B cell (primary cell): Measurements from ENCODE around the gene BRD1. TPM values are rescaled to one million over a fixed set of nuclear protein-coding genes. Genes with fewer than 3 reads are reported as not detected.

Experiments used
- ATAC-seq: fragments of 200-7000 bp; cut with Tn5 transposase; one replicate; pipeline ENCODE4 v1.10.0; 2021; ENCODE audit warnings: low read depth, mild to moderate bottlenecking, moderate number of reproducible peaks, moderate library complexity
- CTCF ChIA-PET: fragments of 350-600 bp; sonication (Branson Sonifier 250); formaldehyde crosslinking; loops from one replicate; lab custom pipeline; 2021; ENCODE audit warnings: antibody characterized with exemption, inconsistent platforms; lab: Charles Lee
- POLR2A ChIA-PET: fragments of 350-600 bp; sonication (Branson Sonifier 250); formaldehyde crosslinking; loops from one replicate; lab custom pipeline; 2021; ENCODE audit warnings: antibody characterized with exemption; lab: Charles Lee
- DNase-seq: peaks from one replicate; pipeline ENCODE4 v3.0.0; 2013
- H2AFZ ChIP-seq: 2 replicates; pipeline ENCODE4 v1.6.1; 2012; ENCODE audit warnings: mild to moderate bottlenecking, low read depth, low read length; ENCODE audit not compliant: insufficient read depth, poor library complexity, severe bottlenecking
- H3K27ac ChIP-seq, 2 donors: 1 replicate in 1 of 2; 2 replicates in 1 of 2; pipeline ENCODE4 v1.5.1; 2012 to 2013; ENCODE audit warnings: low read length in 2 of 2, mild to moderate bottlenecking in 2 of 2, moderate library complexity in 1 of 2
- H3K27me3 ChIP-seq, 4 experiments: fragments of 200-600 bp in 1 of 4; sonication (generic) in 1 of 4; replicated peaks in 1 of 4; 1 replicate in 2 of 4; 2 replicates in 2 of 4; pipeline versions ENCODE4 v1.6.1 to v1.7.0; 2013 to 2016; ENCODE audit warnings: low read length in 3 of 4, mild to moderate bottlenecking in 2 of 4, mixed read lengths in 1 of 4, moderate library complexity in 1 of 4; ENCODE audit not compliant: insufficient read depth in 4 of 4, control insufficient read depth in 3 of 4; ENCODE audit errors: control extremely low read depth in 1 of 4
- H3K36me3 ChIP-seq, 2 experiments: replicated peaks in 1 of 2; 1 replicate in 1 of 2; 2 replicates in 1 of 2; pipeline versions ENCODE4 v1.6.1 to v1.7.1; 2013; ENCODE audit warnings: low read length in 1 of 2; ENCODE audit not compliant: insufficient read depth in 2 of 2, control insufficient read depth in 1 of 2; ENCODE audit errors: control extremely low read depth in 1 of 2, extremely low read depth in 1 of 2
- H3K4me1 ChIP-seq, 2 donors: fragments of 200-600 bp in 1 of 2; sonication (generic) in 1 of 2; 1 replicate in 1 of 2; 2 replicates in 1 of 2; pipeline versions ENCODE4 v1.5.1 to v1.6.1; 2013 to 2017; ENCODE audit warnings: low read length in 2 of 2; ENCODE audit not compliant: control insufficient read depth in 2 of 2, insufficient read depth in 2 of 2
- H3K4me2 ChIP-seq: replicated peaks from 2 replicates; pipeline ENCODE3; 2012; ENCODE audit warnings: mild to moderate bottlenecking, low read depth, low read length; ENCODE audit not compliant: poor library complexity, severe bottlenecking
- H3K4me3 ChIP-seq, 5 experiments: fragments of 200-600 bp in 1 of 5; sonication (generic) in 1 of 5; 1 replicate in 3 of 5; 2 replicates in 2 of 5; pipeline versions ENCODE4 v1.5.1 to v1.7.0; 2011 to 2016; ENCODE audit warnings: low read length in 4 of 5, mild to moderate bottlenecking in 4 of 5, low read depth in 2 of 5, control low read depth in 1 of 5, moderate library complexity in 1 of 5; ENCODE audit not compliant: insufficient read depth in 1 of 5; ENCODE audit errors: control extremely low read depth in 1 of 5, extremely low read depth in 1 of 5
- H3K79me2 ChIP-seq: fragments of 200-600 bp; sonication (generic); one replicate; pipeline ENCODE4 v1.6.0; 2016; ENCODE audit warnings: low read length; ENCODE audit not compliant: control insufficient read depth, insufficient read depth
- H3K9ac ChIP-seq: fragments of 200-600 bp; sonication (generic); 2 replicates; pipeline ENCODE4 v1.6.1; 2017; ENCODE audit warnings: mild to moderate bottlenecking, low read length, moderate library complexity
- H3K9me3 ChIP-seq, 3 donors: one replicate each; pipeline versions ENCODE4 v1.6.1 to v1.7.1; 2013; ENCODE audit warnings: low read length in 2 of 3; ENCODE audit not compliant: control insufficient read depth in 2 of 3, insufficient read depth in 1 of 3; ENCODE audit errors: control extremely low read depth in 1 of 3
- H4K20me1 ChIP-seq: 2 replicates; pipeline ENCODE4 v1.6.0; 2012; ENCODE audit warnings: mild to moderate bottlenecking, low read length; ENCODE audit not compliant: insufficient read depth, control insufficient read depth, poor library complexity, severe bottlenecking
- H3K27ac Mint-ChIP-seq: one replicate; pipeline ENCODE4 v1.8.0; 2021; ENCODE audit warnings: mixed read lengths
- H3K27me3 Mint-ChIP-seq: one replicate; pipeline ENCODE4 v1.8.0; 2021; ENCODE audit warnings: mixed read lengths
- H3K4me1 Mint-ChIP-seq: one replicate; pipeline ENCODE4 v1.8.0; 2021; ENCODE audit warnings: mixed read lengths
- H3K4me3 Mint-ChIP-seq: one replicate; pipeline ENCODE4 v1.8.0; 2021; ENCODE audit warnings: mixed read lengths
- H3K9me3 Mint-ChIP-seq: one replicate; pipeline ENCODE4 v1.8.0; 2022; ENCODE audit warnings: mixed read lengths; ENCODE audit not compliant: insufficient read depth
- CTCF ChIP-seq: fragments of 200-600 bp; IDR thresholded peaks from one replicate; pipeline ENCODE4 v1.8.0; 2022; ENCODE audit warnings: antibody characterized with exemption, mild to moderate bottlenecking
- EZH2 ChIP-seq: IDR thresholded peaks from 2 replicates; pipeline ENCODE4 v1.6.1; 2012; ENCODE audit warnings: borderline replicate concordance, low read depth, mild to moderate bottlenecking, moderate library complexity, low read length; ENCODE audit not compliant: insufficient read depth, poor library complexity, severe bottlenecking
- WGBS: methylation state at CpG from one replicate; pipeline ENCODE4 v1.1.5; 2013; ENCODE audit warnings: missing lambda C conversion rate; ENCODE audit not compliant: insufficient coverage; 5-methylcytosine and 5-hydroxymethylcytosine counted together
- intact Hi-C: fragments of 100-400 bp; cut with micrococcal nuclease; formaldehyde crosslinking; loops from one replicate; pipeline ENCODE4 v1.10.0; 2022
- polyA plus RNA-seq: library from polyadenylated mRNA; depleted of rRNA; stranded (reverse); fragments of >200 nt; gene quantifications from 2 replicates; pipeline ENCODE4 v1.2.3, GENCODE V29; 2012
- total RNA-seq, 2 donors: library from RNA; stranded (reverse); fragments of 120-200 nt in 1 of 2; gene quantifications; 1 replicate in 1 of 2; 2 replicates in 1 of 2; pipeline versions ENCODE4 v1.2.3 to v1.2.4, GENCODE V29; 2013 to 2022

The BRD1 gene
- total and polyA plus RNA-seq, 2 donors (not counting 1 experiment from before 2014, with no cell fraction given): 16.9 to 73.3 TPM

- no peak for DNase-seq
- H3K9me3 Mint-ChIP-seq: peaks cover 26% of the 10 kb centered on the region
- Histone ChIP-seq H3K9ac (no peak overlapping the region), H3K27me3 (peaks cover 0 to 13% (median 0%) of the 10 kb centered on the region in 4 experiments), H3K4me1 (no peaks in the 10 kb centered on the region), H3K79me2 (no peaks in the 10 kb centered on the region), H3K27ac (no peak overlapping the region), H2AFZ (no peak overlapping the region), H4K20me1 (no peaks in the 10 kb centered on the region), H3K9me3 (peaks cover 2 to 28% (median 18%) of the 10 kb centered on the region in 3 donors), H3K4me3 (no peak overlapping the region), H3K4me2 (no peak overlapping the region), H3K36me3 (no peaks in the 10 kb centered on the region)
- ChIA-PET POLR2A (no interaction called here), CTCF (interaction anchor here (0.9 kb wide), 1 partner anchor 19 kb away, joined by 3 read pairs; no protein-coding TSS in a partner anchor)
- H3K27me3 Mint-ChIP-seq: no peaks in the 10 kb centered on the region
- no peak for ATAC-seq
- no peak for TF ChIP-seq CTCF
- no peak for TF ChIP-seq EZH2
- H3K4me1 Mint-ChIP-seq: no peaks in the 10 kb centered on the region
- 62% methylated on average over 4 of the region's 5 CpGs for WGBS
- no peak overlapping the region for H3K4me3 Mint-ChIP-seq
- intact Hi-C loops: no loop called here
- no peak overlapping the region for H3K27ac Mint-ChIP-seq
Measured at GRCh38 chr22:49748514-49748913, 79.2 kb downstream of the BRD1 start.

- CTCF ChIA-PET: no interaction called here
- H3K4me3 ChIP-seq: no peak overlapping the region
- no peaks in the 10 kb centered on the region for H4K20me1 ChIP-seq
- intact Hi-C loops: no loop called here
- H3K9ac ChIP-seq: no peak overlapping the region
- H3K27me3 Mint-ChIP-seq: peaks cover under 1% of the 10 kb centered on the region
- peaks cover 2 to 28% (median 18%) of the 10 kb centered on the region in 3 donors for H3K9me3 ChIP-seq
- peaks cover 29% of the 10 kb centered on the region for H3K9me3 Mint-ChIP-seq
- no peak overlapping the region for H3K27ac Mint-ChIP-seq
- no peaks in the 10 kb centered on the region for H3K79me2 ChIP-seq
- H3K4me2 ChIP-seq: no peak overlapping the region
- POLR2A ChIA-PET: no interaction called here
- TF ChIP-seq EZH2 (no peak), CTCF (no peak)
- no peak for ATAC-seq
- no peaks in the 10 kb centered on the region for H3K36me3 ChIP-seq
- H3K4me1 ChIP-seq: no peaks in the 10 kb centered on the region
- DNase-seq: no peak
- H3K4me3 Mint-ChIP-seq: no peak overlapping the region
- H2AFZ ChIP-seq: no peak overlapping the region
- H3K27ac ChIP-seq: no peak overlapping the region
- H3K27me3 ChIP-seq: peaks cover 0 to 13% (median 0%) of the 10 kb centered on the region in 4 experiments
- H3K4me1 Mint-ChIP-seq: no peaks in the 10 kb centered on the region
- 67% methylated on average over 2 of the region's 3 CpGs for WGBS
Measured at GRCh38 chr22:49747716-49748115, 80.0 kb downstream of the BRD1 start.
